Measurements from ENCODE around the gene SEC31B.

Gene SEC31B

GRCh38 chr10:100528921-100529474 lies 9.3 kb upstream of the SEC31B start:
- DNase-seq = peak; percentile 24
- H3K79me1 ChIP-seq (replicated peaks; ENCODE audit: low read length, poor library complexity, severe bottlenecking) = peaks cover 27% of the 10 kb centered on the region
- H3K9me3 ChIP-seq (ENCODE audit: control insufficient read depth, low read length) = no peaks in the 10 kb centered on the region
- peak overlapping the region; percentile 81 for H2AK5ac ChIP-seq (ENCODE audit: low read length, severe bottlenecking)
- WGBS = 6% methylated on average over 17 of the region's 18 CpGs
- H3K27me3 ChIP-seq (ENCODE audit: control insufficient read depth in 1 of 2, insufficient read depth in 1 of 2, low read length in 2 of 2) = no peaks in the 10 kb centered on the region
- H2BK12ac ChIP-seq (ENCODE audit: low read length in 2 of 2) = peak overlapping the region in 1 of 2 experiments; percentile 3
- peak overlapping the region; percentile 90 for H4K91ac ChIP-seq (ENCODE audit: low read length)
- peaks cover 24 to 39% of the 10 kb centered on the region in 2 experiments for H3K36me3 ChIP-seq (ENCODE audit: control insufficient read depth in 1 of 2, insufficient read depth in 2 of 2, low read depth in 1 of 2, low read length in 2 of 2)
- peak overlapping the region; percentile 97 for H3K9ac ChIP-seq (ENCODE audit: low read length)
- H3K14ac ChIP-seq (ENCODE audit: low read length in 2 of 2) = peak overlapping the region; percentile 25 to 68
- H4K8ac ChIP-seq (ENCODE audit: low read length) = peak overlapping the region; percentile 99
- H3K23ac ChIP-seq (ENCODE audit: low read length in 2 of 2) = peak overlapping the region in 1 of 2 experiments; percentile 99
- H2BK120ac ChIP-seq (ENCODE audit: low read depth, low read length) = no peak overlapping the region
- H2BK15ac ChIP-seq (ENCODE audit: low read depth, poor library complexity, severe bottlenecking) = peak overlapping the region; percentile 83
- H3K4ac ChIP-seq (ENCODE audit: low read depth in 1 of 2, low read length in 2 of 2) = peak overlapping the region; percentile 87 to 97
- peaks cover 6% of the 10 kb centered on the region for H3K4me1 ChIP-seq (ENCODE audit: control insufficient read depth, insufficient read depth, low read depth, low read length)
- peak overlapping the region; percentile 68 for H2BK5ac ChIP-seq (ENCODE audit: low read depth, low read length, poor library complexity, severe bottlenecking)
- H3K27ac ChIP-seq (ENCODE audit: low read length, poor library complexity, severe bottlenecking) = no peak overlapping the region
- H3K4me3 ChIP-seq (ENCODE audit: insufficient read depth in 1 of 2, low read depth in 1 of 2, low read length in 2 of 2) = peak overlapping the region; percentile 98 to 99
- H2AFZ ChIP-seq (ENCODE audit: low read depth, low read length) = peak overlapping the region; percentile 18
- H3K18ac ChIP-seq (ENCODE audit: low read depth in 1 of 2, low read length in 2 of 2) = peak overlapping the region; percentile 92 to 95
- peak overlapping the region; percentile 99 for H3K4me2 ChIP-seq (ENCODE audit: low read length, poor library complexity, severe bottlenecking)

- Histone ChIP-seq H4K8ac (ENCODE audit: low read length) (no peak overlapping the region), H2BK120ac (ENCODE audit: low read depth, low read length) (no peak overlapping the region), H2BK15ac (ENCODE audit: low read depth, poor library complexity, severe bottlenecking) (no peak overlapping the region), H3K36me3 (ENCODE audit: control insufficient read depth in 1 of 2, insufficient read depth in 2 of 2, low read depth in 1 of 2, low read length in 2 of 2) (peaks cover 26 to 46% of the 10 kb centered on the region in 2 experiments), H3K4ac (ENCODE audit: low read depth in 1 of 2, low read length in 2 of 2) (no peak overlapping the region), H3K18ac (ENCODE audit: low read depth in 1 of 2, low read length in 2 of 2) (no peak overlapping the region), H3K27ac (ENCODE audit: low read length, poor library complexity, severe bottlenecking) (no peak overlapping the region), H3K9me3 (ENCODE audit: control insufficient read depth, low read length) (no peaks in the 10 kb centered on the region), H3K14ac (ENCODE audit: low read length in 2 of 2) (no peak overlapping the region), H2AFZ (ENCODE audit: low read depth, low read length) (no peak overlapping the region), H3K23ac (ENCODE audit: low read length in 2 of 2) (no peak overlapping the region), H2BK12ac (ENCODE audit: low read length in 2 of 2) (no peak overlapping the region), H3K4me3 (ENCODE audit: insufficient read depth in 1 of 2, low read depth in 1 of 2, low read length in 2 of 2) (peak overlapping the region in 1 of 2 experiments; percentile 98), H2AK5ac (ENCODE audit: low read length, severe bottlenecking) (no peak overlapping the region), H3K4me1 (ENCODE audit: control insufficient read depth, insufficient read depth, low read depth, low read length) (peaks cover 6% of the 10 kb centered on the region), H3K27me3 (ENCODE audit: control insufficient read depth in 1 of 2, insufficient read depth in 1 of 2, low read length in 2 of 2) (no peaks in the 10 kb centered on the region), H3K9ac (ENCODE audit: low read length) (peak overlapping the region; percentile 97), H3K4me2 (ENCODE audit: low read length, poor library complexity, severe bottlenecking) (peak overlapping the region; percentile 99), H3K79me1 (replicated peaks; ENCODE audit: low read length, poor library complexity, severe bottlenecking) (peaks cover 27% of the 10 kb centered on the region), H4K91ac (ENCODE audit: low read length) (no peak overlapping the region), H2BK5ac (ENCODE audit: low read depth, low read length, poor library complexity, severe bottlenecking) (no peak overlapping the region)
- WGBS = 76% methylated on average over 4 of the region's 7 CpGs
- DNase-seq = no peak
Observed at GRCh38 chr10:100528123-100528886, 8.6 kb upstream of the SEC31B start.

- no peak overlapping the region for H2AK5ac ChIP-seq (ENCODE audit: low read length, severe bottlenecking)
- 95% methylated on average over 2 of the region's 2 CpGs for WGBS
- no peak for DNase-seq
- H3K79me1 ChIP-seq (replicated peaks; ENCODE audit: low read length, poor library complexity, severe bottlenecking) = peaks cover 25% of the 10 kb centered on the region
- H3K14ac ChIP-seq (ENCODE audit: low read length in 2 of 2) = no peak overlapping the region
- H3K36me3 ChIP-seq (ENCODE audit: control insufficient read depth in 1 of 2, insufficient read depth in 2 of 2, low read depth in 1 of 2, low read length in 2 of 2) = peaks cover 32 to 57% of the 10 kb centered on the region in 2 experiments
- no peak overlapping the region for H3K18ac ChIP-seq (ENCODE audit: low read depth in 1 of 2, low read length in 2 of 2)
- no peak overlapping the region for H3K4me3 ChIP-seq (ENCODE audit: insufficient read depth in 1 of 2, low read depth in 1 of 2, low read length in 2 of 2)
- H3K9ac ChIP-seq (ENCODE audit: low read length) = no peak overlapping the region
- no peak overlapping the region for H2BK5ac ChIP-seq (ENCODE audit: low read depth, low read length, poor library complexity, severe bottlenecking)
- H3K23ac ChIP-seq (ENCODE audit: low read length in 2 of 2) = no peak overlapping the region
- no peak overlapping the region for H4K91ac ChIP-seq (ENCODE audit: low read length)
- H3K9me3 ChIP-seq (ENCODE audit: control insufficient read depth, low read length) = no peaks in the 10 kb centered on the region
- no peak overlapping the region for H2AFZ ChIP-seq (ENCODE audit: low read depth, low read length)
- H3K4me2 ChIP-seq (ENCODE audit: low read length, poor library complexity, severe bottlenecking) = no peak overlapping the region
- no peak overlapping the region for H3K4ac ChIP-seq (ENCODE audit: low read depth in 1 of 2, low read length in 2 of 2)
- H3K4me1 ChIP-seq (ENCODE audit: control insufficient read depth, insufficient read depth, low read depth, low read length) = peaks cover 10% of the 10 kb centered on the region
- no peak overlapping the region for H2BK15ac ChIP-seq (ENCODE audit: low read depth, poor library complexity, severe bottlenecking)
- H3K27me3 ChIP-seq (ENCODE audit: control insufficient read depth in 1 of 2, insufficient read depth in 1 of 2, low read length in 2 of 2) = no peaks in the 10 kb centered on the region
- no peak overlapping the region for H3K27ac ChIP-seq (ENCODE audit: low read length, poor library complexity, severe bottlenecking)
- no peak overlapping the region for H2BK120ac ChIP-seq (ENCODE audit: low read depth, low read length)
- H4K8ac ChIP-seq (ENCODE audit: low read length) = no peak overlapping the region
- no peak overlapping the region for H2BK12ac ChIP-seq (ENCODE audit: low read length in 2 of 2)
Observed at GRCh38 chr10:100524638-100525037, 5.0 kb upstream of the SEC31B start.

- no peak overlapping the region for H3K23ac ChIP-seq (ENCODE audit: low read length in 2 of 2)
- H3K9me3 ChIP-seq (ENCODE audit: control insufficient read depth, low read length) = no peaks in the 10 kb centered on the region
- H3K79me1 ChIP-seq (replicated peaks; ENCODE audit: low read length, poor library complexity, severe bottlenecking) = peaks cover 23% of the 10 kb centered on the region
- WGBS = over 99% methylated on average over 6 of the region's 6 CpGs
- H2BK15ac ChIP-seq (ENCODE audit: low read depth, poor library complexity, severe bottlenecking) = no peak overlapping the region
- H3K27ac ChIP-seq (ENCODE audit: low read length, poor library complexity, severe bottlenecking) = no peak overlapping the region
- no peak overlapping the region for H3K4me3 ChIP-seq (ENCODE audit: insufficient read depth in 1 of 2, low read depth in 1 of 2, low read length in 2 of 2)
- H2AK5ac ChIP-seq (ENCODE audit: low read length, severe bottlenecking) = no peak overlapping the region
- H3K14ac ChIP-seq (ENCODE audit: low read length in 2 of 2) = no peak overlapping the region
- peaks cover 35 to 57% of the 10 kb centered on the region in 2 experiments for H3K36me3 ChIP-seq (ENCODE audit: control insufficient read depth in 1 of 2, insufficient read depth in 2 of 2, low read depth in 1 of 2, low read length in 2 of 2)
- H2BK12ac ChIP-seq (ENCODE audit: low read length in 2 of 2) = no peak overlapping the region
- H2BK5ac ChIP-seq (ENCODE audit: low read depth, low read length, poor library complexity, severe bottlenecking) = no peak overlapping the region
- H3K27me3 ChIP-seq (ENCODE audit: control insufficient read depth in 1 of 2, insufficient read depth in 1 of 2, low read length in 2 of 2) = peaks cover 0 to 4% of the 10 kb centered on the region in 2 experiments
- no peak overlapping the region for H4K91ac ChIP-seq (ENCODE audit: low read length)
- H3K4me1 ChIP-seq (ENCODE audit: control insufficient read depth, insufficient read depth, low read depth, low read length) = peaks cover 13% of the 10 kb centered on the region
- H3K18ac ChIP-seq (ENCODE audit: low read depth in 1 of 2, low read length in 2 of 2) = no peak overlapping the region
- no peak overlapping the region for H3K9ac ChIP-seq (ENCODE audit: low read length)
- H4K8ac ChIP-seq (ENCODE audit: low read length) = no peak overlapping the region
- no peak overlapping the region for H2AFZ ChIP-seq (ENCODE audit: low read depth, low read length)
- no peak for DNase-seq
- H3K4me2 ChIP-seq (ENCODE audit: low read length, poor library complexity, severe bottlenecking) = no peak overlapping the region
- H2BK120ac ChIP-seq (ENCODE audit: low read depth, low read length) = no peak overlapping the region
- H3K4ac ChIP-seq (ENCODE audit: low read depth in 1 of 2, low read length in 2 of 2) = no peak overlapping the region
Observed at GRCh38 chr10:100524206-100524605, 4.5 kb upstream of the SEC31B start.

All from mesenchymal stem cell (in vitro differentiated cells and primary cell).